DOHH2 (cell line): ENCODE results near the gene KIF26B.

Experiments used
- H3F3A ChIP-seq: fragments of 200-600 bp; sonication (generic), shearing (Covaris generic); 2 replicates; pipeline ENCODE4 v1.6.0; 2016; ENCODE audit warnings: antibody characterized with exemption, mild to moderate bottlenecking; ENCODE audit not compliant: control insufficient read depth, insufficient read depth
- H3K27ac ChIP-seq: fragments of 200-600 bp; sonication (generic); 2 replicates; pipeline ENCODE4 v1.5.1; 2014; ENCODE audit warnings: low read depth, mild to moderate bottlenecking, low read length, moderate library complexity
- H3K27me3 ChIP-seq: fragments of 200-600 bp; sonication (generic); 2 replicates; pipeline ENCODE4 v1.6.1; 2014; ENCODE audit warnings: mild to moderate bottlenecking, low read length, mixed read lengths; ENCODE audit not compliant: control insufficient read depth
- H3K36me3 ChIP-seq: fragments of 200-600 bp; sonication (generic); 2 replicates; pipeline ENCODE4 v1.6.1; 2014; ENCODE audit warnings: mild to moderate bottlenecking, low read length, moderate library complexity, mixed read lengths; ENCODE audit not compliant: control insufficient read depth
- H3K4me1 ChIP-seq: fragments of 200-600 bp; sonication (generic); 2 replicates; pipeline ENCODE4 v1.6.1; 2014; ENCODE audit warnings: mild to moderate bottlenecking, low read length, mixed read lengths; ENCODE audit not compliant: control insufficient read depth
- H3K4me2 ChIP-seq: fragments of 200-600 bp; sonication (generic); 2 replicates; pipeline ENCODE4 v1.6.0; 2014; ENCODE audit warnings: mild to moderate bottlenecking, low read length, moderate library complexity
- H3K4me3 ChIP-seq: fragments of 200-600 bp; sonication (generic); 2 replicates; pipeline ENCODE4 v1.5.1; 2014; ENCODE audit warnings: mild to moderate bottlenecking, low read length, mixed read lengths
- H3K79me2 ChIP-seq: fragments of 200-600 bp; sonication (generic); 2 replicates; pipeline ENCODE4 v1.6.1; 2014; ENCODE audit warnings: mild to moderate bottlenecking, low read length, mixed read lengths; ENCODE audit not compliant: control insufficient read depth
- H3K9me2 ChIP-seq: fragments of 200-600 bp; sonication (generic); replicated peaks from 2 replicates; pipeline ENCODE4 v1.6.1; 2014; ENCODE audit warnings: mild to moderate bottlenecking, low read length, mixed read lengths; ENCODE audit not compliant: control insufficient read depth
- H3K9me3 ChIP-seq: fragments of 200-600 bp; sonication (generic); 2 replicates; pipeline ENCODE4 v1.6.1; 2014; ENCODE audit warnings: antibody characterized with exemption, low read length, mixed read lengths; ENCODE audit not compliant: control insufficient read depth, insufficient read depth
- H4K20me1 ChIP-seq: fragments of 200-600 bp; sonication (generic); 2 replicates; pipeline ENCODE4 v1.6.0; 2014; ENCODE audit warnings: low read depth, mild to moderate bottlenecking, antibody characterized with exemption, low read length, moderate library complexity; ENCODE audit not compliant: control insufficient read depth, insufficient read depth
- CTCF ChIP-seq: fragments of 200-600 bp; sonication (generic); IDR thresholded peaks from one replicate; pipeline ENCODE4 v1.5.1; 2014; ENCODE audit warnings: antibody characterized with exemption, mild to moderate bottlenecking, low read depth, low read length; ENCODE audit not compliant: poor library complexity, severe bottlenecking
- EZH2phosphoT487 ChIP-seq: fragments of 200-600 bp; sonication (generic); IDR thresholded peaks from 2 replicates; pipeline ENCODE4 v1.6.1; 2017; ENCODE audit warnings: borderline replicate concordance, mild to moderate bottlenecking, antibody characterized with exemption, low read length, moderate library complexity, mixed read lengths

KIF26B gene

DNA sequence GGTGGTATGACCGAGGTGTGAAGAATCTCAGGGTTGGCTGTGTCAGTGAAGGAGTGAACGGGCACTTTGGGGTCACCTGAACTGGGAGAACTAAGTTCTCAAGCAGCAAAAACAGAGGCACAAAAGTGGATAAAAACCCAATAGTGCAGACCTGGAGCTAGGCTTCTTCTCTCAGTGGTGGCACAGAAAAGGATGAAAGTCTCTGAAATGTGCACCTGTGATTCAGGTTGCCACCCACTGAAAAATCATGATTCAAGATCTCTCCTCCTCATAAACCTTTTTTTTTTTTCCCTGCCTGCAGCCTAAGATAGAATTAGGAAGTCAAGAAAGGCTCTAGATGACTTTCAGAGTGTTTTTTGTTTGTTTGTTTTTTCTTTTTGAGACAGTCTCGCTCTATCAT, 304.8 kb downstream of the KIF26B start:
- H3K36me3 ChIP-seq = no peaks in the 10 kb centered on the region
- H3K9me2 ChIP-seq = no peaks in the 10 kb centered on the region
- H3K4me3 ChIP-seq = no peak overlapping the region
- TF ChIP-seq CTCF (no peak), EZH2phosphoT487 (no peak)
- no peaks in the 10 kb centered on the region for H3K79me2 ChIP-seq
- no peaks in the 10 kb centered on the region for H3K9me3 ChIP-seq
- no peak overlapping the region for H3K4me2 ChIP-seq
- H3K27ac ChIP-seq = no peak overlapping the region
- no peaks in the 10 kb centered on the region for H3F3A ChIP-seq
- H4K20me1 ChIP-seq = no peaks in the 10 kb centered on the region
- no peaks in the 10 kb centered on the region for H3K4me1 ChIP-seq
- no peaks in the 10 kb centered on the region for H3K27me3 ChIP-seq

DNA sequence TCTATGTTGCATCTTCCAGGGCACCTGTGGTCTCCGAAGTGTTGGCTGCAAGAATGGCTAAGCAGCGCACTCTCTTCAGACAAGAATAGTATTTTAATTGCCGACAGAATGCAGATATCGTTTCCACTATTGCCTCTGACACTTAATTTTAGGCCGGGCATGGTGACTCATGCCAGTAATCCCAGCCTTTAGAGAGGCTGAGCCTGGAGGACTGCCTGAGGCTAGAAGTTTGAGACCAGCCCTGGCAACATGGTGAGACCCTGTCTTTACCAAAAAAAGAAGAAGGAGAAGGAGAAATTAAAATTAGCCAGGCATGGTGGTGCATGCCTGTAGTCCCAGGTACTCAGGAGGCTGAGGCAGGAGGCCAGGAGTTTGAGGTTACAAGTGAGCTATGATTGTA, 306.9 kb downstream of the KIF26B start:
- Histone ChIP-seq H3K27me3 (no peaks in the 10 kb centered on the region), H4K20me1 (no peaks in the 10 kb centered on the region), H3K4me3 (no peak overlapping the region), H3K4me2 (no peak overlapping the region), H3K4me1 (no peaks in the 10 kb centered on the region), H3K9me3 (no peaks in the 10 kb centered on the region), H3K79me2 (no peaks in the 10 kb centered on the region), H3F3A (no peaks in the 10 kb centered on the region), H3K27ac (no peak overlapping the region), H3K9me2 (no peaks in the 10 kb centered on the region), H3K36me3 (no peaks in the 10 kb centered on the region)
- no peak for TF ChIP-seq EZH2phosphoT487
- TF ChIP-seq CTCF = no peak

DNA sequence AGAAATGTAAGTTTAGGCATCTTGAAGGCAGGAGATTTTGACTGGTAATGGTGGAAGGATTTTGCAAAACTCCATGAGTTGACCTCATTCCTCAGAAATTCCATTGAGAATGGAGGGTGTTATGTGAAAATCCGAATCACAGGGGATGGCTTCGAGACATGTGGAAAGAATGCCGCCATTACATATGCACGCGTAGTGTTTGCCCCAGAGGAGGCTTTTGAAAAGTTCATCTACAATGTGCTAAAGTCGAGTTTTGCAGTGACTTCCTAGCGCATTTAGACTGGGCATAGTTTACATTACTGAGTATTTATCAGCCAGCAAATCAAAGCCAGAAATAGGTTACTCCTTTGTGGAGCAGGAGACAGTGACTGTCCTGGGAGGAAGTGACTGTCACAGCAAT, 307.4 kb downstream of the KIF26B start:
- Histone ChIP-seq H3F3A (no peaks in the 10 kb centered on the region), H3K4me1 (no peaks in the 10 kb centered on the region), H3K9me2 (no peaks in the 10 kb centered on the region), H3K9me3 (no peaks in the 10 kb centered on the region), H4K20me1 (no peaks in the 10 kb centered on the region), H3K27me3 (no peaks in the 10 kb centered on the region), H3K4me2 (no peak overlapping the region), H3K36me3 (no peaks in the 10 kb centered on the region), H3K4me3 (no peak overlapping the region), H3K27ac (no peak overlapping the region), H3K79me2 (no peaks in the 10 kb centered on the region)
- TF ChIP-seq EZH2phosphoT487 = no peak
- TF ChIP-seq CTCF = no peak
